Astrocyte (in vitro differentiated cells and primary cell): ENCODE data around the gene TRPM3. TPM values are rescaled to one million over a fixed set of nuclear protein-coding genes. Genes with fewer than 3 reads are reported as not detected.

Experiments
- DNase-seq: peaks from one replicate; pipeline ENCODE4 v3.0.0-alpha.2; 2010; ENCODE audit warnings: low read depth
- FAIRE-seq: peaks from 2 replicates; lab custom pipeline; 2011; peaks lifted over from hg19 to GRCh38; lab: Jason Lieb, UNC
- H2AFZ ChIP-seq: 2 replicates; pipeline ENCODE4 v1.6.0; 2012; ENCODE audit warnings: low read depth, low read length, inconsistent platforms
- H3K27ac ChIP-seq: 2 replicates; pipeline ENCODE4 v1.5.1; 2011; ENCODE audit warnings: low read depth, low read length, inconsistent platforms
- H3K27me3 ChIP-seq: 2 replicates; pipeline ENCODE4 v1.6.0; 2011; ENCODE audit warnings: low read length, inconsistent platforms; ENCODE audit not compliant: insufficient read depth
- H3K36me3 ChIP-seq: 2 replicates; pipeline ENCODE4 v1.5.1; 2011; ENCODE audit warnings: low read length, inconsistent platforms; ENCODE audit not compliant: insufficient read depth
- H3K4me1 ChIP-seq: 2 replicates; pipeline ENCODE4 v1.5.1; 2011; ENCODE audit warnings: low read length, inconsistent platforms; ENCODE audit not compliant: insufficient read depth
- H3K4me2 ChIP-seq: 2 replicates; pipeline ENCODE4 v1.6.0; 2012; ENCODE audit warnings: low read length, inconsistent platforms
- H3K4me3 ChIP-seq: 2 replicates; pipeline ENCODE4 v1.5.1; 2011; ENCODE audit warnings: low read depth, mild to moderate bottlenecking, low read length, inconsistent platforms; ENCODE audit not compliant: insufficient read depth
- H3K79me2 ChIP-seq: 2 replicates; pipeline ENCODE4 v1.6.0; 2012; ENCODE audit warnings: mild to moderate bottlenecking, low read length, inconsistent platforms; ENCODE audit not compliant: insufficient read depth
- H3K9ac ChIP-seq: 2 replicates; pipeline ENCODE4 v1.6.0; 2012; ENCODE audit warnings: mild to moderate bottlenecking, low read length, inconsistent platforms
- H3K9me3 ChIP-seq: 2 replicates; pipeline ENCODE4 v1.5.1; 2012; ENCODE audit warnings: low read depth, mild to moderate bottlenecking, low read length, inconsistent platforms; ENCODE audit not compliant: insufficient read depth
- H4K20me1 ChIP-seq: 2 replicates; pipeline ENCODE4 v1.6.0; 2012; ENCODE audit warnings: low read length, inconsistent platforms; ENCODE audit not compliant: insufficient read depth
- H3K27ac Mint-ChIP-seq: one replicate; pipeline ENCODE4 v1.8.0; 2021; ENCODE audit warnings: mild to moderate bottlenecking, mixed read lengths; ENCODE audit not compliant: unreplicated experiment
- H3K27me3 Mint-ChIP-seq: one replicate; pipeline ENCODE4 v1.8.0; 2021; ENCODE audit warnings: low read depth, mixed read lengths; ENCODE audit not compliant: unreplicated experiment
- H3K36me3 Mint-ChIP-seq: one replicate; pipeline ENCODE4 v1.8.0; 2021; ENCODE audit warnings: low read depth, mixed read lengths; ENCODE audit not compliant: unreplicated experiment
- H3K4me1 Mint-ChIP-seq: one replicate; pipeline ENCODE4 v1.8.0; 2021; ENCODE audit warnings: low read depth, mixed read lengths; ENCODE audit not compliant: unreplicated experiment
- H3K4me3 Mint-ChIP-seq: one replicate; pipeline ENCODE4 v1.8.0; 2021; ENCODE audit warnings: mild to moderate bottlenecking, moderate library complexity, mixed read lengths; ENCODE audit not compliant: unreplicated experiment
- H3K9me3 Mint-ChIP-seq: one replicate; pipeline ENCODE4 v1.8.0; 2021; ENCODE audit warnings: mild to moderate bottlenecking, mixed read lengths; ENCODE audit not compliant: unreplicated experiment
- CTCF ChIP-seq: IDR thresholded peaks from 2 replicates; pipeline ENCODE4 v1.5.1; 2011; ENCODE audit warnings: low read depth, mild to moderate bottlenecking, inconsistent platforms, low read length, moderate library complexity; ENCODE audit not compliant: insufficient read depth
- EZH2 ChIP-seq: IDR thresholded peaks from 2 replicates; pipeline ENCODE4 v1.6.1; 2012; ENCODE audit warnings: mild to moderate bottlenecking, low read length, inconsistent platforms; ENCODE audit not compliant: insufficient read depth
- total RNA-seq: library from RNA; stranded (reverse); gene quantifications from 2 replicates; pipeline ENCODE4 v1.2.1, GENCODE V29; 2021

Gene TRPM3
- total RNA-seq, 1 donor from 2014 or later: 0.14 TPM

- TF ChIP-seq CTCF (no peak), EZH2 (no peak)
- Mint-ChIP-seq H3K36me3 (no peaks in the 10 kb centered on the region), H3K27me3 (no peaks in the 10 kb centered on the region), H3K9me3 (no peaks in the 10 kb centered on the region), H3K4me1 (no peaks in the 10 kb centered on the region), H3K4me3 (no peak overlapping the region), H3K27ac (no peak overlapping the region)
- no peaks in the 10 kb centered on the region for H3K4me1 ChIP-seq
- H3K36me3 ChIP-seq: no peaks in the 10 kb centered on the region
- H3K4me2 ChIP-seq: no peak overlapping the region
- H3K27ac ChIP-seq: no peak overlapping the region
- DNase-seq (no peak), FAIRE-seq (no peak)
- H3K9me3 ChIP-seq: no peaks in the 10 kb centered on the region
- H3K79me2 ChIP-seq: no peaks in the 10 kb centered on the region
- no peaks in the 10 kb centered on the region for H4K20me1 ChIP-seq
- no peak overlapping the region for H2AFZ ChIP-seq
- H3K9ac ChIP-seq: no peak overlapping the region
- H3K27me3 ChIP-seq: no peaks in the 10 kb centered on the region
- H3K4me3 ChIP-seq: no peak overlapping the region
Measured at GRCh38 chr9:71076096-71076495, 45.3 kb downstream of the TRPM3 start.

- no peak for DNase-seq
- Histone ChIP-seq H2AFZ (no peak overlapping the region), H3K79me2 (no peaks in the 10 kb centered on the region), H3K9me3 (no peaks in the 10 kb centered on the region), H3K27me3 (no peaks in the 10 kb centered on the region), H3K4me2 (no peak overlapping the region), H3K36me3 (no peaks in the 10 kb centered on the region), H3K4me1 (no peaks in the 10 kb centered on the region), H4K20me1 (no peaks in the 10 kb centered on the region), H3K4me3 (no peak overlapping the region), H3K27ac (no peak overlapping the region), H3K9ac (no peak overlapping the region)
- FAIRE-seq: no peak
- no peaks in the 10 kb centered on the region for H3K4me1 Mint-ChIP-seq
- H3K9me3 Mint-ChIP-seq: no peaks in the 10 kb centered on the region
- H3K4me3 Mint-ChIP-seq: no peak overlapping the region
- no peak overlapping the region for H3K27ac Mint-ChIP-seq
- TF ChIP-seq EZH2: no peak
- no peak for TF ChIP-seq CTCF
- H3K36me3 Mint-ChIP-seq: no peaks in the 10 kb centered on the region
- H3K27me3 Mint-ChIP-seq: no peaks in the 10 kb centered on the region
Measured at GRCh38 chr9:71073494-71073893, 47.9 kb downstream of the TRPM3 start.

GRCh38 chr9:71072587-71072986, 48.8 kb downstream of the TRPM3 start:
- no peak overlapping the region for H3K4me3 Mint-ChIP-seq
- H3K27me3 Mint-ChIP-seq: no peaks in the 10 kb centered on the region
- no peaks in the 10 kb centered on the region for H3K9me3 Mint-ChIP-seq
- Histone ChIP-seq H3K27me3 (no peaks in the 10 kb centered on the region), H4K20me1 (no peaks in the 10 kb centered on the region), H3K9me3 (no peaks in the 10 kb centered on the region), H3K36me3 (no peaks in the 10 kb centered on the region), H3K4me1 (no peaks in the 10 kb centered on the region), H3K79me2 (no peaks in the 10 kb centered on the region), H3K4me2 (no peak overlapping the region), H3K9ac (no peak overlapping the region), H3K4me3 (no peak overlapping the region), H2AFZ (no peak overlapping the region), H3K27ac (no peak overlapping the region)
- DNase-seq (no peak), FAIRE-seq (no peak)
- TF ChIP-seq EZH2 (no peak), CTCF (no peak)
- no peaks in the 10 kb centered on the region for H3K36me3 Mint-ChIP-seq
- no peaks in the 10 kb centered on the region for H3K4me1 Mint-ChIP-seq
- no peak overlapping the region for H3K27ac Mint-ChIP-seq
